ENCODE measurements around the gene SATB2.

DNA sequence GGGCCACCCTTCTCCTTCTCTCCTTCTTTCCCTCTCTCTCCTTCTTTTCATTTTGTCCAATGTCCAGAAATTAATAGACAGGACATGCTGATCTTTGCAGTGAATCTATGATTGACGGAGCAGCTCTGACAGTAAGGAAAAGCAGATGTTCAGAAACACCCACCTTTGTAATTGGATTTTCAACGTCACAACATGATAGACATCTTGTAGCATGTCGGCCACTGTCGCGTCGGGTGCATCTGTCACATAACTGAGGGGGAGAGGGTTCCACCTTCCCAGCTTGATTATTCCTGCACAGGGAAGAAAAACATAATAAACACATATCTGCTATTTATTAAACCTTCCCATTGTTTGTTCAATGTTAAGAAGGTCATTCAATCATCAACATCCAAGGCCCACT, 76.2 kb downstream of the SATB2 start:
- TF ChIP-seq, protein P1, sequence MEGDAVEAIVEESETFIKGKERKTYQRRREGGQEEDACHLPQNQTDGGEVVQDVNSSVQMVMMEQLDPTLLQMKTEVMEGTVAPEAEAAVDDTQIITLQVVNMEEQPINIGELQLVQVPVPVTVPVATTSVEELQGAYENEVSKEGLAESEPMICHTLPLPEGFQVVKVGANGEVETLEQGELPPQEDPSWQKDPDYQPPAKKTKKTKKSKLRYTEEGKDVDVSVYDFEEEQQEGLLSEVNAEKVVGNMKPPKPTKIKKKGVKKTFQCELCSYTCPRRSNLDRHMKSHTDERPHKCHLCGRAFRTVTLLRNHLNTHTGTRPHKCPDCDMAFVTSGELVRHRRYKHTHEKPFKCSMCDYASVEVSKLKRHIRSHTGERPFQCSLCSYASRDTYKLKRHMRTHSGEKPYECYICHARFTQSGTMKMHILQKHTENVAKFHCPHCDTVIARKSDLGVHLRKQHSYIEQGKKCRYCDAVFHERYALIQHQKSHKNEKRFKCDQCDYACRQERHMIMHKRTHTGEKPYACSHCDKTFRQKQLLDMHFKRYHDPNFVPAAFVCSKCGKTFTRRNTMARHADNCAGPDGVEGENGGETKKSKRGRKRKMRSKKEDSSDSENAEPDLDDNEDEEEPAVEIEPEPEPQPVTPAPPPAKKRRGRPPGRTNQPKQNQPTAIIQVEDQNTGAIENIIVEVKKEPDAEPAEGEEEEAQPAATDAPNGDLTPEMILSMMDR (IDR thresholded peaks at IDR 0.05; ENCODE audit: low read depth, low read length, poor library complexity, severe bottlenecking) = no peak
- no peak for TF ChIP-seq EZH2phosphoT487 (IDR thresholded peaks at IDR 0.05; ENCODE audit: borderline replicate concordance, low read length)
